Measurements from ENCODE around the gene PRR9. TPM values are rescaled to one million over a fixed set of nuclear protein-coding genes. Genes with fewer than 3 reads are reported as not detected.

Gene PRR9
- total RNA-seq, 1 experiment from 2014 or later = not detected

DNA sequence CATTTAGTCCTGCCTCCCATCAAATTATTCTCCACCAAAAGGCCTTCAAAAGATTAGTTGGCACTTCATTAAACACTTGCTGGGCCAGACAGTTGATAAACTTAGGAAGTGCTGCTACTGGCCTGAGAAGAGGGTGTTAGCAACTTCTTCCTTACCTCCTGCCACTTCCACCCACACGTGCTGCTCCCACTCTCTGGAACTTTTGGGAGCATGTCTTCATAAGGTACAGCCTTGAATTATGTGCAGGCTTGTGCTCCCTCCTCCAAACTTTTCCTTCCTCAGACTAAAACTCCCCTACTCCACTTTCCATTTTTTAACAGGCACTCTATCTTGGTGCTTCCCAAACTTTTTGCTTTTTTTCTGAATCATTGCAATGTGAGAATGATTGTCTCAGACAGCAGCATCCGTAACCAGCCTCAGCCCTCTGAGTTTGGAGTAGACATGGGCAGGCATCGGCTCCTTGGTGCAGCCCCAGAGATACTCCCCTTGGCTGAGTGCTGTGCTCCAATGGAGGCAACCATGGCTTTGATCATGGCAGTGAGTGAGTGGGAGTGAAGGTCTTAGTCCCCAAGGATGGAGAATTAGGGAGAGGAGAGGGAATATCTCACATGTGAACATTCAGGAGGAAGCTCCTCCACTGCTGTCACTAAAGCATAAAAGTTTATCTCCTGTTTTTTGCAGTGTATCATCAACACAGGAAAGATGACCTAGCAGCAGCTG, 22.9 kb upstream of the PRR9 start:
- no peak for DNase-seq
- Histone ChIP-seq H3K79me2 (ENCODE audit: low read length) (no peaks in the 10 kb centered on the region), H3K9me2 (replicated peaks; ENCODE audit: insufficient read depth, low read length) (no peaks in the 10 kb centered on the region), H2AFZ (ENCODE audit: low read length) (no peak overlapping the region), H3K27ac (ENCODE audit: low read length) (no peak overlapping the region), H3K4me1 (ENCODE audit: low read length) (no peaks in the 10 kb centered on the region), H3K4me3 (ENCODE audit: low read length) (no peak overlapping the region), H3K9me3 (ENCODE audit: low read length) (no peaks in the 10 kb centered on the region), H3K36me3 (ENCODE audit: insufficient read depth, low read length) (no peaks in the 10 kb centered on the region), H3K27me3 (ENCODE audit: low read length) (no peaks in the 10 kb centered on the region), H3K4me2 (ENCODE audit: low read depth, low read length, poor library complexity, severe bottlenecking) (no peak overlapping the region), H4K20me1 (ENCODE audit: insufficient read depth, low read depth, low read length) (no peaks in the 10 kb centered on the region), H3K9ac (ENCODE audit: low read length) (no peak overlapping the region)

- DNase-seq = no peak
- H3K36me3 ChIP-seq (ENCODE audit: insufficient read depth, low read length) = no peaks in the 10 kb centered on the region
- H4K20me1 ChIP-seq (ENCODE audit: insufficient read depth, low read depth, low read length) = no peaks in the 10 kb centered on the region
- no peaks in the 10 kb centered on the region for H3K9me2 ChIP-seq (replicated peaks; ENCODE audit: insufficient read depth, low read length)
- H3K4me3 ChIP-seq (ENCODE audit: low read length) = no peak overlapping the region
- H3K9ac ChIP-seq (ENCODE audit: low read length) = no peak overlapping the region
- no peak overlapping the region for H3K27ac ChIP-seq (ENCODE audit: low read length)
- no peak overlapping the region for H3K4me2 ChIP-seq (ENCODE audit: low read depth, low read length, poor library complexity, severe bottlenecking)
- no peaks in the 10 kb centered on the region for H3K27me3 ChIP-seq (ENCODE audit: low read length)
- no peak overlapping the region for H2AFZ ChIP-seq (ENCODE audit: low read length)
- H3K4me1 ChIP-seq (ENCODE audit: low read length) = no peaks in the 10 kb centered on the region
- H3K79me2 ChIP-seq (ENCODE audit: low read length) = no peaks in the 10 kb centered on the region
- H3K9me3 ChIP-seq (ENCODE audit: low read length) = no peaks in the 10 kb centered on the region
Observed at GRCh38 chr1:153195216-153195615, 22.2 kb upstream of the PRR9 start.

- no peaks in the 10 kb centered on the region for H3K27me3 ChIP-seq (ENCODE audit: low read length)
- no peak for DNase-seq
- no peak overlapping the region for H2AFZ ChIP-seq (ENCODE audit: low read length)
- no peak overlapping the region for H3K27ac ChIP-seq (ENCODE audit: low read length)
- no peaks in the 10 kb centered on the region for H3K4me1 ChIP-seq (ENCODE audit: low read length)
- H3K36me3 ChIP-seq (ENCODE audit: insufficient read depth, low read length) = no peaks in the 10 kb centered on the region
- no peaks in the 10 kb centered on the region for H4K20me1 ChIP-seq (ENCODE audit: insufficient read depth, low read depth, low read length)
- H3K9me2 ChIP-seq (replicated peaks; ENCODE audit: insufficient read depth, low read length) = no peaks in the 10 kb centered on the region
- H3K9ac ChIP-seq (ENCODE audit: low read length) = no peak overlapping the region
- H3K79me2 ChIP-seq (ENCODE audit: low read length) = no peaks in the 10 kb centered on the region
- H3K4me2 ChIP-seq (ENCODE audit: low read depth, low read length, poor library complexity, severe bottlenecking) = no peak overlapping the region
- no peaks in the 10 kb centered on the region for H3K9me3 ChIP-seq (ENCODE audit: low read length)
- no peak overlapping the region for H3K4me3 ChIP-seq (ENCODE audit: low read length)
Observed at GRCh38 chr1:153202006-153202405, 15.4 kb upstream of the PRR9 start.

DNA sequence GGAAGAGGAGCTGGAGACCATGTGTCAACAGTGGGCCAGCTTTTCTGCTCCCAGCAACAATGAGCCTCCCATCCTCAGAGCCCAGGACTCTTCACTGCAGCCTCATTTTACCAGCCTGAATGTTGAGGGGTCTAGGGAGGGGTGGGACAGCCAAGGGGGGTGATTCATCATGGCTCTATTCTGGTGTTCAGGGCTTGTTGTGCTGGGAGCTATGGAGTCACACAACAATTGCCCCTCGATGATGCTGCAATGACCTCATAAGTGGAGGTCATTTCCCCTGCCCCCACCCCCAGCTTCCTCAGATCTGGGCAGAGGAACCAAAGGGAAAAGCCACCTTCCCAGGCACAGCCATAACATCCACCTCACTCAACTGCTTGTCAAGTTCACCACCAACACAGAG, 14.3 kb upstream of the PRR9 start, which contains the start of gene LELP1:
Gene LELP1, plus strand, starts transcription at position 301 of the 400 bp plus-strand sequence. CDS start 1,278 bp downstream, outside the sequence.
- H4K20me1 ChIP-seq (ENCODE audit: insufficient read depth, low read depth, low read length) = no peaks in the 10 kb centered on the region
- no peaks in the 10 kb centered on the region for H3K27me3 ChIP-seq (ENCODE audit: low read length)
- no peaks in the 10 kb centered on the region for H3K36me3 ChIP-seq (ENCODE audit: insufficient read depth, low read length)
- no peak within 1 kb of the TSS for H3K9ac ChIP-seq (ENCODE audit: low read length)
- H3K4me1 ChIP-seq (ENCODE audit: low read length) = no peaks in the 10 kb centered on the region
- no peak within 1 kb of the TSS for H3K27ac ChIP-seq (ENCODE audit: low read length)
- DNase-seq = no peak
- H3K4me2 ChIP-seq (ENCODE audit: low read depth, low read length, poor library complexity, severe bottlenecking) = no peak within 1 kb of the TSS
- H3K4me3 ChIP-seq (ENCODE audit: low read length) = no peak within 1 kb of the TSS
- H3K79me2 ChIP-seq (ENCODE audit: low read length) = no peaks in the 10 kb centered on the region
- no peak within 1 kb of the TSS for H2AFZ ChIP-seq (ENCODE audit: low read length)
- H3K9me3 ChIP-seq (ENCODE audit: low read length) = no peaks in the 10 kb centered on the region
- no peaks in the 10 kb centered on the region for H3K9me2 ChIP-seq (replicated peaks; ENCODE audit: insufficient read depth, low read length)

DNA sequence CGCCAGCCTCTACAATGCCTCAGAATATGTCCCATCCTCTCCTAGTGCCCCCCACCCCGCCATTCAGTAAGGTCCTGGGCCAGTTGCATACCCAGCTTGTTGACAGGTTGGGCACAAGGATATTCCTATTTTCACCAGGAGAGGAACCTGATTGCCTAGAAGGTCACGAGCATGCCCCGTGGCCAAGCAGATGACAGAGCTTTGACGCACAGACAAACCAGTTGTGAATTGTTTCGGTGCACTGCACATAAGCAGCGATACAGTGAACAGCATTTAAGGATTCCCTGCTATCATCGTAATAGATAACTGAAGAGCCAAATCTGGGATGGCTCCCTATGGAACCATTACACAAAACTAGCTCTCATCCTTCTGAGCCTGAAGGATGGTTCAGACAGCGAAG, 10.8 kb upstream of the PRR9 start:
- no peaks in the 10 kb centered on the region for H3K79me2 ChIP-seq (ENCODE audit: low read length)
- H4K20me1 ChIP-seq (ENCODE audit: insufficient read depth, low read depth, low read length) = no peaks in the 10 kb centered on the region
- no peak overlapping the region for H3K9ac ChIP-seq (ENCODE audit: low read length)
- H3K27ac ChIP-seq (ENCODE audit: low read length) = no peak overlapping the region
- H3K36me3 ChIP-seq (ENCODE audit: insufficient read depth, low read length) = no peaks in the 10 kb centered on the region
- H3K4me2 ChIP-seq (ENCODE audit: low read depth, low read length, poor library complexity, severe bottlenecking) = no peak overlapping the region
- no peaks in the 10 kb centered on the region for H3K9me3 ChIP-seq (ENCODE audit: low read length)
- DNase-seq = no peak
- H2AFZ ChIP-seq (ENCODE audit: low read length) = no peak overlapping the region
- H3K4me1 ChIP-seq (ENCODE audit: low read length) = no peaks in the 10 kb centered on the region
- H3K27me3 ChIP-seq (ENCODE audit: low read length) = no peaks in the 10 kb centered on the region
- H3K9me2 ChIP-seq (replicated peaks; ENCODE audit: insufficient read depth, low read length) = no peaks in the 10 kb centered on the region
- H3K4me3 ChIP-seq (ENCODE audit: low read length) = no peak overlapping the region

GRCh38 chr1:153210206-153210605, 7.2 kb upstream of the PRR9 start:
- H3K9ac ChIP-seq (ENCODE audit: low read length) = no peak overlapping the region
- H3K27ac ChIP-seq (ENCODE audit: low read length) = no peak overlapping the region
- no peaks in the 10 kb centered on the region for H3K9me3 ChIP-seq (ENCODE audit: low read length)
- H3K79me2 ChIP-seq (ENCODE audit: low read length) = no peaks in the 10 kb centered on the region
- H3K27me3 ChIP-seq (ENCODE audit: low read length) = no peaks in the 10 kb centered on the region
- no peak overlapping the region for H3K4me2 ChIP-seq (ENCODE audit: low read depth, low read length, poor library complexity, severe bottlenecking)
- DNase-seq = no peak
- no peak overlapping the region for H3K4me3 ChIP-seq (ENCODE audit: low read length)
- H3K36me3 ChIP-seq (ENCODE audit: insufficient read depth, low read length) = no peaks in the 10 kb centered on the region
- H3K9me2 ChIP-seq (replicated peaks; ENCODE audit: insufficient read depth, low read length) = no peaks in the 10 kb centered on the region
- H3K4me1 ChIP-seq (ENCODE audit: low read length) = no peaks in the 10 kb centered on the region
- no peak overlapping the region for H2AFZ ChIP-seq (ENCODE audit: low read length)
- H4K20me1 ChIP-seq (ENCODE audit: insufficient read depth, low read depth, low read length) = no peaks in the 10 kb centered on the region

GRCh38 chr1:153212201-153212600, 5.2 kb upstream of the PRR9 start:
- no peak overlapping the region for H3K4me3 ChIP-seq (ENCODE audit: low read length)
- H3K9ac ChIP-seq (ENCODE audit: low read length) = no peak overlapping the region
- H3K79me2 ChIP-seq (ENCODE audit: low read length) = no peaks in the 10 kb centered on the region
- no peak overlapping the region for H3K4me2 ChIP-seq (ENCODE audit: low read depth, low read length, poor library complexity, severe bottlenecking)
- H3K27ac ChIP-seq (ENCODE audit: low read length) = no peak overlapping the region
- no peaks in the 10 kb centered on the region for H3K9me2 ChIP-seq (replicated peaks; ENCODE audit: insufficient read depth, low read length)
- H3K27me3 ChIP-seq (ENCODE audit: low read length) = no peaks in the 10 kb centered on the region
- H3K4me1 ChIP-seq (ENCODE audit: low read length) = no peaks in the 10 kb centered on the region
- no peaks in the 10 kb centered on the region for H3K9me3 ChIP-seq (ENCODE audit: low read length)
- no peaks in the 10 kb centered on the region for H4K20me1 ChIP-seq (ENCODE audit: insufficient read depth, low read depth, low read length)
- no peak overlapping the region for H2AFZ ChIP-seq (ENCODE audit: low read length)
- DNase-seq = no peak
- no peaks in the 10 kb centered on the region for H3K36me3 ChIP-seq (ENCODE audit: insufficient read depth, low read length)

DNA sequence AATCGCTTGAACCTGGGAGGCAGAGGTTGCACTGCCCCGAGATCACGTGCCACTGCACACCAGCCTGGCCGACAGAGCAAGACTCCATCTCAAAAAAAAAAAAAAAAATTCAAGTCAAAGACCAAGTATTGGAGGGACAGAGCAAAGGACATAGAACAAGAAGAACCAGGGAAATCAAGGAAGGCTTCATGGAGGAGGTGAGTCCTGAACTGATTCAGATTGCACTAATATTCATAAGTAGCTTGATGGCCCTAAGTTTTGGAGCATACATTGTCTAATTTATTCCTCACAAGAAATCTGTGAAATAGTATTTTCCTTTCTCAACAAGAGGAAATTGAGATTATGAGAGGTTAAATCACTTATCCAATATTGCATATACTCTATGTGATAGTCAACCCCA, 3.9 kb upstream of the PRR9 start:
- no peaks in the 10 kb centered on the region for H3K9me3 ChIP-seq (ENCODE audit: low read length)
- no peaks in the 10 kb centered on the region for H3K4me1 ChIP-seq (ENCODE audit: low read length)
- no peaks in the 10 kb centered on the region for H3K79me2 ChIP-seq (ENCODE audit: low read length)
- H3K9me2 ChIP-seq (replicated peaks; ENCODE audit: insufficient read depth, low read length) = no peaks in the 10 kb centered on the region
- H4K20me1 ChIP-seq (ENCODE audit: insufficient read depth, low read depth, low read length) = no peaks in the 10 kb centered on the region
- H3K36me3 ChIP-seq (ENCODE audit: insufficient read depth, low read length) = no peaks in the 10 kb centered on the region
- no peak for DNase-seq
- H3K27ac ChIP-seq (ENCODE audit: low read length) = no peak overlapping the region
- H3K4me3 ChIP-seq (ENCODE audit: low read length) = no peak overlapping the region
- H2AFZ ChIP-seq (ENCODE audit: low read length) = no peak overlapping the region
- H3K9ac ChIP-seq (ENCODE audit: low read length) = no peak overlapping the region
- no peak overlapping the region for H3K4me2 ChIP-seq (ENCODE audit: low read depth, low read length, poor library complexity, severe bottlenecking)
- no peaks in the 10 kb centered on the region for H3K27me3 ChIP-seq (ENCODE audit: low read length)

All from Karpas-422 (cell line).